Breast epithelium (tissue), 3 donors: ENCODE results near the gene ADCYAP1.

Experiments used
- POLR2A ChIP-seq: fragments of 450-650 bp; IDR thresholded peaks from one replicate; pipeline ENCODE4 v1.6.1; 2016; ENCODE audit warnings: antibody characterized with exemption, mild to moderate bottlenecking, moderate library complexity
- POLR2AphosphoS5 ChIP-seq, 3 donors: sonication (generic); formaldehyde crosslinking; IDR thresholded peaks; one replicate each; pipeline ENCODE4 v1.6.1; 2017; ENCODE audit warnings: antibody characterized with exemption in 3 of 3
- TF ChIP-seq, protein P1 (sequence below), 3 donors: fragments of 450-650 bp; IDR thresholded peaks; one replicate each; pipeline ENCODE4 v1.5.1; 2016 to 2017; ENCODE audit warnings: antibody characterized with exemption in 3 of 3, mild to moderate bottlenecking in 3 of 3, moderate library complexity in 3 of 3

DNA sequence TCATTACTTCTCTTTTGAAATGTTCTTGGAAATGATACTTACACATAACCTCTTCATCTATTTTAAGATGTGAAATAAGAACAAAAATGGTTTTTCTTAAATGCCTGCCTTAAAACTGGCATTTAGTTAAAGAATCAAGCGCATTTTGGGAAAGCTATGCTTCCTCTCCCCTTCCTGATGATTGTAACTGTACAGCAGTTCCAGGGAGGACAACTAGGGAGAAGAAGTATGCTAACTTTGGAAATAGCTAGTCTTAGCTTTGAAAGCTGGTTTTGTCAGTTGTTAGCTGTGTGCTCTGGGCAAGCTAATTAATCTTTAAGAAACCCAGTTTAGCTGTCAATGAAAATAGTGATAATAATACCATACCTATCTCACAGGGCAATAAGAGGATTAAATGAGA, 8.4 kb upstream of the ADCYAP1 start:
- TF ChIP-seq, protein P1, sequence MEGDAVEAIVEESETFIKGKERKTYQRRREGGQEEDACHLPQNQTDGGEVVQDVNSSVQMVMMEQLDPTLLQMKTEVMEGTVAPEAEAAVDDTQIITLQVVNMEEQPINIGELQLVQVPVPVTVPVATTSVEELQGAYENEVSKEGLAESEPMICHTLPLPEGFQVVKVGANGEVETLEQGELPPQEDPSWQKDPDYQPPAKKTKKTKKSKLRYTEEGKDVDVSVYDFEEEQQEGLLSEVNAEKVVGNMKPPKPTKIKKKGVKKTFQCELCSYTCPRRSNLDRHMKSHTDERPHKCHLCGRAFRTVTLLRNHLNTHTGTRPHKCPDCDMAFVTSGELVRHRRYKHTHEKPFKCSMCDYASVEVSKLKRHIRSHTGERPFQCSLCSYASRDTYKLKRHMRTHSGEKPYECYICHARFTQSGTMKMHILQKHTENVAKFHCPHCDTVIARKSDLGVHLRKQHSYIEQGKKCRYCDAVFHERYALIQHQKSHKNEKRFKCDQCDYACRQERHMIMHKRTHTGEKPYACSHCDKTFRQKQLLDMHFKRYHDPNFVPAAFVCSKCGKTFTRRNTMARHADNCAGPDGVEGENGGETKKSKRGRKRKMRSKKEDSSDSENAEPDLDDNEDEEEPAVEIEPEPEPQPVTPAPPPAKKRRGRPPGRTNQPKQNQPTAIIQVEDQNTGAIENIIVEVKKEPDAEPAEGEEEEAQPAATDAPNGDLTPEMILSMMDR (IDR thresholded peaks at IDR 0.05): no peak
- TF ChIP-seq POLR2AphosphoS5 (IDR thresholded peaks at IDR 0.05) (no peak), POLR2A (no peak)
